ENCODE results near the gene LIN28B.

DNA sequence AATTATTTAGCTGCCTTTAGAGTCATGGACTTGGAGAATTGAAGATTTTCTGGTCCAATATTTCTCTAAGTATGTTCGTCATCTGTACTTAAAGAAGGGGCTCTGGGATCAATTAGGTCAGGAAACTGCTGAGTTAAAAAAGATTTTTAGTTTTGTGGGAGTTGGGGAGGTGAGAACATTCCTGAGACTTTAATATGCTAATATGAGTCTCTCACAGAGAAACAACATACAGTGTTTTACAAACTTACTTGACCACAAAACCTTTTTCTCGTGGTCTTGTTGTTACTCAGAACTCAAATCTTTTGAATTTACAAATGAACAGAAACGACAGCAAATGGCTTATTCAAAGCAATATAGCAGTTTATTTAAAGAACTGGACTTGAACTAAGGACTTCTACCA is 67.9 kb downstream of the LIN28B start:
- TF ChIP-seq CTCF (IDR thresholded peaks at IDR 0.05): no peak
- no peak for TF ChIP-seq POLR2A (IDR thresholded peaks at IDR 0.05)
- no peak for TF ChIP-seq POLR2AphosphoS5 (IDR thresholded peaks at IDR 0.05)
